NCI-H2171 (cell line): Measurements from ENCODE around the gene CSGALNACT2.
"Not testable (repeated sequence)": the region's sequence is repeated elsewhere in the genome, so short reads cannot be mapped to it uniquely, and the experiment has no call there.

Experiments
- DNase-seq: peaks from one replicate; lab custom pipeline; 2025; lab: John Stamatoyannopoulos, UW

Gene CSGALNACT2

DNA sequence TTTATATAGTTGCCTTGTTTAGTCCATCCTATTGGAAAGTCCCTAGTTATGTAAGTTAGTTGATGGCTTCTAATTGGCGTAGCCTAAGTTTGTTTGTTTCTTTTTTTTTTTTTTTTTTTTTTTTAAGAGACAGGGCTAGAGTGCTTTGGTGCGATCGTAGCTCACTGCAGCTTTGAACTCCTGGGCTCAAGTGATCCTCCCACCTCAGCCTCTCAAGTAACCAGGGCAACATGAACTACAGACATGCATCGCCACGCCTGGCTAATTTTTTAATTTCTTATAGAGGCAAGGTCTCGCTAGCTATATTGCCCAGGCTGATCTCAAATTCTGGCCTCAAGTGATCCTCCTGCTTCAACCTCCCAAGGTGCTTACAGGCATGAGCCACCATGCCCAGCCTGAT lies 7.1 kb downstream of the CSGALNACT2 start:
- DNase-seq, result no peak

DNA sequence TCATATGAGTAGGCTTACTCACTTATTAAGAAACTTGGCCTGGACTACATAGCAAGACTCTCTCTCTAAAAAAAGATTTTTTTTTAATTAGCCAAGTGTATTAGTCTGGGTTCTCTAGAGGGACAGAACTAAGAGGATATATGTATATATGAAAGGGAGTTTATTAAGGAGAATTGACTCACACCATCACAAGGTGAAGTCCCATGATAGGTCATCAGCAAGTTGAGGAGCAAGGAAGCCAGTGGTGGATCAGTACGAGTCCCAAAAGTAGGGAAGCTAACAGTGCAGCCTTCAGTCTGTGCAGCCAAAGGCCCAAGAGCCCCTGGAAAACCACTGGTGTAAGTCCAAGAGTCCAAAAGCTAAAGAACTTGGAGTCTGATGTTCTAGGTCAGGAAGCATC lies 7.7 kb downstream of the CSGALNACT2 start:
- not testable (repeated sequence) for DNase-seq

DNA sequence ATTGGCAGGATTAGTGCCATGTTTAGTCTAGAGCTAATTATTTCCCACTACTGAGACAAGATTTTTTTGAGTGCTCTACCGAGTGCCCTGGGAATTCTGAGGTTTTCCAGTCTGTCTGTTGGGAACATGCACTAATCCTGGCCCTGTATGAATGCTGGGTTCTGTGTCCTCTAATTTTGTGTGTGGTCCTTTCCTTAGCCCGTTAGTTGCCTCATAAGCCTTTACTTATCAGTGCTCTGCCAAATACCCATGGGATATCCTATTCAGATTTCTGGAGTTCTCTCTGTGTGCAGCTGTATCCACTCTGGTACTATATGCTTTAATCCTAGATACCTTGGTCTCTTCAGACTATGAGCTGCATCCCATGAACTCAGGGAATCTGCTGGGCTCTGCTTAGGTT lies 13.1 kb downstream of the CSGALNACT2 start:
- no peak for DNase-seq

DNA sequence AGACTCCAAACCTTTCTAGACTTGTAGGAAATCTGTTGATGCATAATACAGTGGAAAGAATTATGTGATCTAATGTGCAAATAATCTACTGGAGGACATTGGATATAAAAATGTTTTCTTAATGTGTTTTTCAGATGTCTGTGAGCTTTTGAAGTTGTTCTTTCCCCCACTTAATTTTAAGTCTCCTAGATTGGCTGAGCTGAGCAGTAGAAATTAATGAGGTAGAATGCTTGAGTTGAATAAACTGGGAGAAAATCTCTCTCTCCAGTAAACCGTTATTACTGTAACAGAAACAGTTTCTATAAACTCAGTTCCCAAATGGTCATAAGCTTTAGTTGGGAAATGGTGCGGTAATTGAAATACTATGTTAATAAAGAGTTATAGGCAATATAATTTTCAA lies 15.7 kb downstream of the CSGALNACT2 start:
- DNase-seq, result no peak

DNA sequence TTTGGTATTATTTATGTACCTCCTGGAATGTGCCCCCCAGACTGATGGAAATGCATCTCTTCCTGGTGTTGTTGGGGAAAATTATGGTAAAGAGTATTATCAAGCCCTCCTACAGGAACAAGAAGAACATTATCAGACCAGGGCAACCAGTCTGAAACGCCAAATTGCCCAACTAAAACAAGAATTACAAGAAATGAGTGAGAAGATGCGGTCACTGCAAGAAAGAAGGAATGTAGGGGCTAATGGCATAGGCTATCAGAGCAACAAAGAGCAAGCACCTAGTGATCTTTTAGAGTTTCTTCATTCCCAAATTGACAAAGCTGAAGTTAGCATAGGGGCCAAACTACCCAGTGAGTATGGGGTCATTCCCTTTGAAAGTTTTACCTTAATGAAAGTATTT lies 17.0 kb downstream of the CSGALNACT2 start:
- no peak for DNase-seq

DNA sequence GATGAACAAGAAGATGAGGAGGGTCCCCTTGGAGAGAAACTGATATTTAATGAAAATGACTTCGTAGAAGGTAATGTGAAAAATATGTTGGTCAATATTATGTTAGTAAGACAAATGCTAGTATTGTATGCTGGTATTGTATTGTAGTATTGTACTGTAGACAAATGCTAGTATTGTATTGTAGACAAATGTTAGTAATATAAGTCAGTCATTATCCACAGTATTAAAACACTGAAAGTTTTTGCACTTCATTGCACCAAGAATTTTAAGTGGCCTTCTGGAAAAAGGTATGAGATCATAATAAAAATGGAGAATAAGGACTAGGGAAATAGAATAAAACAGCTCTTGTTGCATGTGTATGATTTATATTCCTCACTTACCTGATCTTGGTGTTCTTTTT lies 17.5 kb downstream of the CSGALNACT2 start:
- no peak for DNase-seq

DNA sequence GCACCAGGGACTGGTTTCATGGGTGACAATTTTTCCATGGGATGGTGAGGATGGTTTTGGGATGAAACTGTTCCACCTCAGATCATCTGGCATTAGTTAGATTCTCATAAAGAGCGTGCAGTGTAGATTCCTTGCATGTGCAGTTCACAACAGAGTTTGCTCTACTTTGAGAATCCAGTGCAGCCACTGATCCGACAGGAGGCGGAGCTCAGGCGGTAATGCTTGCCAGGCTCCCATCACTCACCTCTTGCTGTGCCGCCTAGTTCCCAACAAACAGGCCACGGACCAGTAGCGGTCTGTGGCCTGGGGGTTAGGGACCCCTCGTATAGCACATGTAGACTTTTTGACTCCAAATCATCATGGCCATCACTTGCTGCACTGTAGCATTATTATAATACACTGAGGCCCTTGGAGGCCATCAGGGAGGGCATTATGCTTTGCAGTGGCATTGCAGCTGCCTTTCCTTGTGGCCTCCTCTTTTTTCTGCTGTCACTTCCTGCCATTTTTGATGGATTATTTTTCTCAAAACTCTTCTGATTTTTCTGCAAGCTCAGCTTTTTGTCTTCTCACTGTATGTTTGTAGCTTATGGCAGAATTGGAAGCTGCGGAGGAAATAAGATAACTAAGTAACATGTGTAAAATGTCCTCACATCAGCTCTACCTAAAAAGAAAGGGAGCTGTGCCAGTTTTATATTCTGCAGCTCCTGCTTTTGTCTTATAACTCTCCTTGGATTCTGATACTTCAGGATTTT lies 18.5 kb downstream of the CSGALNACT2 start:
- no peak for DNase-seq

DNA sequence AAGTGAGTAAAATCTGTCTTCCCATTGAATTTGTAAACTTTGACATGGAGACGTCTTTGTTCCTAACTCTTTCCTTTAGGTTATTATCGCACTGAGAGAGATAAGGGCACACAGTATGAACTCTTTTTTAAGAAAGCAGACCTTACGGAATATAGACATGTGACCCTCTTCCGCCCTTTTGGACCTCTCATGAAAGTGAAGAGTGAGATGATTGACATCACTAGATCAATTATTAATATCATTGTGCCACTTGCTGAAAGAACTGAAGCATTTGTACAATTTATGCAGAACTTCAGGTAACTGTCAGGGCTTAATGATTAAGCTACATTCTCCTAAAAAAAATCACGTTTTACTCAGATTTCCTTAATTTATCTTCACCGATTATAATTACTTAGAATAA lies 20.4 kb downstream of the CSGALNACT2 start:
- DNase-seq, result no peak

DNA sequence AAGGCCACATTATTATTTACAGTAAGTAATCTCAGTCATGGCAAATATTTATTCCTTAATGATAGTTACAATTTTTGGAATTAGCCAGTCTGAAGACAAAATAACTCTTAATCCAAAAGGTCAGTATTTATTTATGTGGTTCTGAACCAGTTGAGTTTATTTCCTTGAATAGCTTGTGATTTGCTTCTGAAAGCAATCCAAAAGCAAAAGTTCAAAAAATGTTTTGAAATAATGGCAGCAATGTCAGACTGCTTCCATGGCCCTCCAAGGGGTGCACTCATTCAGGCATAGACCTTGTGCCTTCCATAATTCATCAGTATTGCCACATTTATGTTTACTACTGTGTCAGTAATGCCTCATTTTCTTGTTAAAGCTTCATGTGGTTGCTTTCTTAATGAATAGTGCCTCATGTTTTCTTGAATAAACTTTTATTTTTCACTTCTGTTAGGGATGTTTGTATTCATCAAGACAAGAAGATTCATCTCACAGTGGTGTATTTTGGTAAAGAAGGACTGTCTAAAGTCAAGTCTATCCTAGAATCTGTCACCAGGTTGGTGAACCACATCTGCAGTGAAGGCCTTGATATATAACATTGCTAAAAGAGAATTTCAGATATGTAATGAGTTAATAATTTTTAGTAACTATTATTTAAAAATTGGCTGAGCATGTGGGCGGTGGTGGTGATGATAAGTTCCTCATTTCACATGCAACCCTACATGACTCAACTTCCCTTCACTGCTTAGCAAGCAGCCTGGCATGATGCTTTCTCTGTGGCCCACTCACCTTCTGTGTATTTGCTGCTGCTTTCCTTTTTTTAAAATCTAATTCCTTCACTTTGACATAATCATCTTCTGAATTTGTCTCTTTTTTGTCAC lies 22.0 kb downstream of the CSGALNACT2 start:
- no peak for DNase-seq

DNA sequence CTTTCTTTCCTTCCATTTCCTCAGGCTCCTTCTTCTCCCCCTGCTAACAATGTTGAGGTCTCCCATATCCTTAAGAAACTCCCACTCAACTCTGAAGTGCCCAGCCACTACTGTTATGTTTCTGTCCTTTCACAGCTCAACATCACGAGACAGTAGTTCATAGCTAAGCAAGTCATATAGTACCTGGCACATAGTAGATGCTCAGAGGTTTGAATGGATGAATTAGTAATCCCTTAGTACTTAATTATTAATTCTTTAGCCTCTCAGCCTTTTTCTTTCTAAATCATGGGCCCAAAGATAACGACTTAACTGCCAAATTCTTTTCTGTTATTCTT lies 22.6 kb downstream of the CSGALNACT2 start:
- no peak for DNase-seq

DNA sequence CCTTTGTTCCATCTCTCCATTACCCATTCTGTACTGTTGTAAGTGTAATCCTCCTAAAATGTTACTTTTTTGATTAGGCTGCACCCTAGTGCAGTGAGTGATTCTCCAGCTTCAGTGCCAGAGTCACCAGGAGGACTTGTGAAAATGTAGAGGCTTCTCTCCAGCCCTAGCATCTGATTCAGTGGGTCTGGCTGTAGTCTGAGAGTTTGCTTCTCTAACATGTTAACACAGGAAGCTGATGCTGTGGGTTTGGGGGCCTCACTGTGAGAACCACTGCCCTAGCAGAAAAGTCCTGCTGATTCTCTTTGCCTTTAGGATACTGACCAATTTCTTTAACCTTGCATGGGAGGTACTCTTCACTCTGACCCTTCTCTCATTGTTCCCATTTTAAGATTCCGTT lies 24.4 kb downstream of the CSGALNACT2 start:
- no peak for DNase-seq

DNA sequence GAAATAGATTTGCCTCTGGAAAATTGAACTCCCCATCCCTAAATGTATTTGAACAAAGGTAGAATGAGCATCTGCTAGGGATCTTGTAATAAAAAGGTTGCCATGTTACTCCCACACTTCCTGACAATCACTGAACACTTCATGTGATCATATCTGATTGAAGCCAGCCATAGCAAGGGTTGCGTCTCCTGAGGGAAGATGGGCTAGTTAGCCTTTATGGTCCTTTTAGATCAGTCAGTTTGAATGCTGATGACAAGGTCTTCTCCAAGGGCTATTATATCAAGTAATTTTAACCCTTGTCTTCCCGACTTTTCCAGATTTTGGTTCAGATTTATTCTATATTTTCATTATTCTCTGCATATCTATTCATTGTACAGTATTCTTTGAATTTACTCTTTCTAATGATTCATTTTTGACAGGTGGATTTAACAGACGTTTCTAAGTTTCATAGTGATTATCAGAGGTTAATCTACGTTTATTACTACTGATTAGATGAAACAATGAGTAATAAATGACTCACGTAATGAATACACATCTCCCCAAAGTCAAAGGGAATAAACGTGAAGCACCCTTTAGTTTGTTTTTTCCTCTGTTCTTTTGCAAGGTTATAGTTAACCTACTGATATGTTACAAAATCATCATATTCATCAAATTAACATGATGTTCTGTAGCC lies 28.1 kb downstream of the CSGALNACT2 start:
- DNase-seq, result no peak

DNA sequence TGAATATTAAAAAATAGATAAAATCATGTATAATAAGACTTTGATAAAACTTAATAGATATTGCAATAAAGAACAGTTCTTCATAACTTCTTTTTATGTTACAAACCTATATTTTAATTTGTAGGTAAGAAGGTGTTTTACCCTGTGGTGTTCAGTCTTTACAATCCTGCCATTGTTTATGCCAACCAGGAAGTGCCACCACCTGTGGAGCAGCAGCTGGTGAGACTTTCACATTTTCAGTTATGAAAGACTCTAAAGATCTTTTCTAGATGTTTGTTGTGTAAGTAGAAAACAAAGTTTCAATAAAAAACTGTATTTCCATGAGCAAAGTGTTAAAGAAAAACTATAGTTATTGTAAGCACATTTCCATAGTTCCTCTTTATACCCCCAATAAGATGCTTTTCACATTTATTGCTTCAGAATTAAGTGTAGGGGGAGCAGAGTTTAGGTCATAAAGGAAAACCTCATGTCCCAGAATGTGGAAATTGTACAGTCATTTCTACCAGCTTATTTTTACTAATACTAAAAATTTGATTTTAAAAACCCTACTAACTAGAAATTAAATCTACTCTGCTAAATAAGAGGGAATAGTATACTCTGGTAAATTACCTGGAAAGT lies 28.7 kb downstream of the CSGALNACT2 start:
- DNase-seq, result no peak

DNA sequence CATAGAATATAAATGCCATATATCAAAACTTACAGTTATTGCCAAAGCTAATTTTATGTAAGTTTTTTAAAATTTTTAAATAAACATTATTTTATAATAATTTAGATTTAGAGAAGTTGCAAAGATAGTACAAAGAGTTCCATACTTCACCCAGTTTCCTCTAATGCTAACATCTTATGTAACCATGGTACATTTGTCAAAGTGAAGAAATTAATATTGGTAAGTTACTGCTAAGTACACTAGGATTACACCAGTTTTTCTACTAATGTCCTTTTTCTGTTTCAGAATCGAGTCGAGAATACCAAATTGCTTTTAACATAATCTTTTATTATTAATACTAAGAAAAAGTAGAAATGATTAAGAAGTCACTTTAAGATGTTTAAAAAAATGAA lies 29.2 kb downstream of the CSGALNACT2 start:
- no peak for DNase-seq

DNA sequence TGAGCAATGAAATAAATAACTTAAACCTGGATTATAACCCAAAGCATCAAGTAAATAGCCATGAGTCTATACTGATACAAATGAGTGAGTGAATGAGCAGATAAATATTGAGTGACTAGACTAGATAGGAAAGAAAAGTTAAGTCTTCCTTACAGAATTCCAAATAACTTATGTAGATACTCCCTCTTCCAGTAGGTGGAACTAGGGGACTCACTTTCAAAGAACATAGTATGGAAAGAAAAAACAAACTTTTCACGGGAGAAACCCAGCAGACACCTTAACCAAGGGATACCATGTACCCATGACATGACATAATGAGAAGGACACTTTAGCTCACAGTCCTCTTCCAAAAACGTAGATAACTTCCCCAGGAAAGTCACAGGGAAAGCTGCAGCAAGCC lies 32.2 kb downstream of the CSGALNACT2 start:
- DNase-seq, result no peak

DNA sequence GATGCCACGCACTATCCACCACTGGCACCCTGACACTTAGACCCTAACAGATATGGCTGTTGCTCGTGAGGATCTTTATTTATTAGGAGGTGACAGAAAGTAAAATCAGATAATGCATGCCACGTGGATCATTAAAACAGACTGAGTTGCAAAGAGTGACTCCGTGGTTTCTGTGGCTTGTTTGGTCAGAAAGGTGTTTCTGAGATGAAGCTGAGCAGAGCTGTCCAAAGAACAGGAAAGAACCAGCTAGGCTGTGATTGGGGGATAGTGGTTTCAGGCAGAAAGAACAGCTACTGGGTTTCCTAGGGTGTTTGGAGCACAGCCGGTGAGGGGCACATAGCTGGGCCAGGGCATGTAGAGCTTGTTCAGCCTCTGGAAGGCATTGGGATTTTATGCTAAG lies 34.4 kb downstream of the CSGALNACT2 start:
- DNase-seq, result no peak

DNA sequence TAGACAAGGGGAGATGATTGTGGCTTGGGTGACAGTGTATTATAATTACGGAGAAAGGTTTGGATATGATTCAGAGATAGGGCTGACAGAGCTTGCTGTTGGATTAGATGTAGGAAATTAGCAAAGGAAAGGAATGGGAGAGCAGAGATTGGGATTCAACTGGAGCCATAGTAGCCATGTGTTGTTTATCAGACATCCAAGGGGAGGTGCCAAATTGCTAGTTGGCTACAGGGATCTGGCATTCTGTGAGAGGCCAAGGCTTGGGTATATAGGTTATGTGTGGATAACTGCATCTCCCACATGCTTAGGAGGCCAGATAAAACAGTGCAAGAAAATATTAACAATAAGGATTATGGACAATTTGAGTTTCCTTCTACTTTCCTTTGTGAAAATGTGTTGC lies 34.9 kb downstream of the CSGALNACT2 start:
- DNase-seq, result no peak

DNA sequence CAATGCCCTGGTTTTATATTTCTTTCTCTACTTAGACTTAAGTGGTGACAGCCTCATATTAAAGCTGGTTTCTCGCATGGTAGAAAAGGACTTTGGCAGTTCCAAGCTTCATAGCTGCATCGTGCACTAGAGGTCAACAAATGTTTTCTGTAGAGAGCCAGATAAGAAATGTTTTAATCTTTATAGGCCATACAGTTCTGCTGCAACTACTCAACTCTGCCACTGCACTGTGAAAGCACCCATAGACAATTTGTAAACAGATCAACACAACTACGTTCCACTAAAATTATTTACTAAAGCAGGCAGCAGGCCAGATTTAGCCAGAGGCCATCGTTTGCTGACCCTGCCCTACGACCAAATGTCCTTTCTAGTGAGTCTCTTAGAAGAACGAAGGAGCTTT lies 36.7 kb downstream of the CSGALNACT2 start:
- no peak for DNase-seq

DNA sequence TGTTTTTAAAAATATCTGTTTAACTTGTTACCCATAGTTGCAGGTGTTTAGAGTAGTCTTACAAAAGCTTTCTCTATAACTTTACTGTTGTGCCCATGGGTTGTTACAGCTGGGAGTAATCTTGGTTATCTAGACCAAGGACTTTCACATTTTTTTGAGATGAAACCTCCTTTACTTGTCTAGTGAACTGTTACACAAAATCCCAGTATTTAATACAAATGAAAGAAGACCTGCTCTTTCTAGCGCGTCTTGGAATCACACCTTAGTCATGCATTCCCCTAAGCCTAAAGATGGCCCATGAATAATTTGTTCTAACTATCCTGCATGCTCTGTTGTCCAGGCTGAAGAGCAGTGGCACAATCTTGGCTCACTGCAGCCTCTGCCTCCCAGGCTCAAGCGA lies 38.0 kb downstream of the CSGALNACT2 start:
- no peak for DNase-seq

DNA sequence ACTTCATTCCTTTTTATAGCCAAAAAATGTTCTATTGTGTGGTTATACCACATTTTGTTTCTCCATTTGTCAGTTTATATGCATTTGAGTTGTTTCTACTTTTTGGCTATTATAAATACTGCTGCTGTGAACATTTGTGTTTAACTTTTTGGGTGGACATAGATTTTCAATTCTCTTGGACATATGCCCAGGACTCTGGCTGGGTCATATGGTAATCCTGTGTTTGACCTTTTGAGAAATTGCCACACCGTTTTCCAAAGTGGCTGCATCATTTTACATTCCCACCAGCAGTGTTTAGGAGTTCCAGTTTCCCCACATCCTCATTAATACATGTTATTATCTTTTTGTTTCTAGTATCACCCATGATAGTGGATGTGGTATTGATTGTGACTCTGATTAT lies 39.4 kb downstream of the CSGALNACT2 start:
- DNase-seq, result no peak

DNA sequence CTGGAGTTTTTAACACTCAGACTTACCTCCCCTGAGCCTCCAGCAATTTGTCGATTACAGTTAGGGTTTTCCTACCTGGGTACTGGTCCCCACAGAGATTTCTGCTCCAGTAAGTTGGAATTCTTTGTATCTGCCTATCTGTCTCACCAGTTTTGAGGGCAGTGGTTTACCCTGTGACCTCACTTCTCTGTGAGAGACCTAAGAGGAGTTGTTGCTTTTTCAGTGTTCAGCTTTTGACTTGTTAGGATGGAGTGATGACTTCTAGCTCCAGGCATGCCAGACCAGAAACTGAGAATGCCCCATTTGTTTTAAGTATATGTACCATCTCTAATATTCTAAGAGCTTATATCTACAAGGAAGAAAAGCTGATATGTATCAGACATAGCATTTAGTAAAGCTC lies 42.9 kb downstream of the CSGALNACT2 start:
- no peak for DNase-seq

DNA sequence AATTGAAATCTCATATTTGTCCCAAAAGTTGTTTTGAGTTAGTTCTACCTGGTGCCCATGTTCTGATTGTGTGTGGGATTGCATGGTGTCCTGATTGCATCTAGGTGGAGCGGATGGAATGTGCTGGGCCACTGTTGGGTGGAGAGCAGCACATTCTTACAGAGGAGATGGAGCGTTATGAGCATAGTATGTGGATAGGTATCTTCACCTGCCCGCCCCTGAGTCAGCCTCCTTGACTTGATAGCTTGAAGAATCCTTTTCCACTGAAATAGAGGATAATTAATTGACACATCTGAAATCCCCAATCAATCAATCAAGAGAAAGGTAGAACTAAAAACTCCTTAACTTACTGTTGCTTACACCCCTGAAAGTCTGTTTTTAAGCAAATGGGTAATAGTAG lies 45.5 kb downstream of the CSGALNACT2 start:
- DNase-seq, result not testable (repeated sequence)

DNA sequence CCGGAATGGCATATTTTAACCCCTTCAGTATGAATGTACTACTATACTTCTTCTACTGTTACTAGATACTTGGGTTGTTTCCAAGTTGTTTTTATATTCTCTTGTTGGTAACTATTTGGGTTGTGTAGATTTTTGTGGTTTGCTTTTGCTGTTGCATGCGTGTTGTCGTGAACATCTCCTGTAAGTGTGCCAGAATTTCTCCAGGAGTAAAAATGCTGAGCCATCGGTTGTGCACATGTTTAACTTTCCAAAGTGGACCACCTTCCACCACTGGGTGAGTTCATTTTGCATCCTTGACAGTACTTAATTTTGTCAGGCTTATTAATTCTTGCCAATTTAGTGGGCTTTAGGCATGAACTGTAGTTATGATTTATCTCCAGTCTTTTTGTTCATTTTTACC lies 47.9 kb downstream of the CSGALNACT2 start:
- no peak for DNase-seq
